Type B pancreatic cell (in vitro differentiated cells): ENCODE data around the gene DLD. TPM values are rescaled to one million over a fixed set of nuclear protein-coding genes. Genes with fewer than 3 reads are reported as not detected.
A peak's percentile ranks its signal among the peaks of the same experiment; 100 is the strongest.
"Not testable (repeated sequence)": the region's sequence is repeated elsewhere in the genome, so short reads cannot be mapped to it uniquely, and the experiment has no call there.

Experiments used
- DNase-seq: peaks from one replicate; pipeline ENCODE4 v3.0.0; 2021; ENCODE audit warnings: mixed read lengths; ENCODE audit not compliant: unreplicated experiment; ENCODE audit errors: extremely low spot score
- H3K27ac Mint-ChIP-seq: 2 replicates; pipeline ENCODE4 v1.8.0; 2021; ENCODE audit warnings: mild to moderate bottlenecking, mixed read lengths
- H3K27me3 Mint-ChIP-seq: 2 replicates; pipeline ENCODE4 v1.8.0; 2021; ENCODE audit warnings: mixed read lengths
- H3K36me3 Mint-ChIP-seq: 2 replicates; pipeline ENCODE4 v1.8.0; 2021; ENCODE audit warnings: mixed read lengths
- H3K4me1 Mint-ChIP-seq: one replicate; pipeline ENCODE4 v1.8.0; 2021; ENCODE audit warnings: mixed read lengths; ENCODE audit not compliant: unreplicated experiment
- H3K4me3 Mint-ChIP-seq: 2 replicates; pipeline ENCODE4 v1.8.0; 2021; ENCODE audit warnings: mild to moderate bottlenecking, mixed read lengths
- H3K9me3 Mint-ChIP-seq: 2 replicates; pipeline ENCODE4 v1.8.0; 2021; ENCODE audit warnings: mixed read lengths
- CTCF ChIP-seq: fragments of 200-600 bp; sonication (generic); conservative IDR thresholded peaks from 2 replicates; pipeline ENCODE4 v1.5.0; 2021; ENCODE audit warnings: antibody characterized with exemption, mild to moderate bottlenecking
- total RNA-seq: library from RNA; stranded (reverse); gene quantifications from 2 replicates; pipeline ENCODE4 v1.2.1, GENCODE V29; 2021; ENCODE audit warnings: low replicate concordance

Gene DLD
- total RNA-seq, 1 donor from 2014 or later, result 80.7 TPM

GRCh38 chr7:107877731-107878382, 13.1 kb upstream of the DLD start:
- Mint-ChIP-seq H3K27me3 (peaks cover 12% of the 10 kb centered on the region), H3K27ac (no peak overlapping the region), H3K36me3 (no peaks in the 10 kb centered on the region), H3K9me3 (no peaks in the 10 kb centered on the region), H3K4me3 (no peak overlapping the region), H3K4me1 (no peaks in the 10 kb centered on the region)
- no peak for DNase-seq
- TF ChIP-seq CTCF, result no peak

GRCh38 chr7:107878636-107879035, 12.3 kb upstream of the DLD start:
- no peaks in the 10 kb centered on the region for H3K9me3 Mint-ChIP-seq
- H3K27ac Mint-ChIP-seq, result no peak overlapping the region
- H3K4me1 Mint-ChIP-seq, result no peaks in the 10 kb centered on the region
- no peak for TF ChIP-seq CTCF
- no peak for DNase-seq
- H3K36me3 Mint-ChIP-seq, result no peaks in the 10 kb centered on the region
- H3K27me3 Mint-ChIP-seq, result peaks cover 16% of the 10 kb centered on the region
- H3K4me3 Mint-ChIP-seq, result no peak overlapping the region

DNA sequence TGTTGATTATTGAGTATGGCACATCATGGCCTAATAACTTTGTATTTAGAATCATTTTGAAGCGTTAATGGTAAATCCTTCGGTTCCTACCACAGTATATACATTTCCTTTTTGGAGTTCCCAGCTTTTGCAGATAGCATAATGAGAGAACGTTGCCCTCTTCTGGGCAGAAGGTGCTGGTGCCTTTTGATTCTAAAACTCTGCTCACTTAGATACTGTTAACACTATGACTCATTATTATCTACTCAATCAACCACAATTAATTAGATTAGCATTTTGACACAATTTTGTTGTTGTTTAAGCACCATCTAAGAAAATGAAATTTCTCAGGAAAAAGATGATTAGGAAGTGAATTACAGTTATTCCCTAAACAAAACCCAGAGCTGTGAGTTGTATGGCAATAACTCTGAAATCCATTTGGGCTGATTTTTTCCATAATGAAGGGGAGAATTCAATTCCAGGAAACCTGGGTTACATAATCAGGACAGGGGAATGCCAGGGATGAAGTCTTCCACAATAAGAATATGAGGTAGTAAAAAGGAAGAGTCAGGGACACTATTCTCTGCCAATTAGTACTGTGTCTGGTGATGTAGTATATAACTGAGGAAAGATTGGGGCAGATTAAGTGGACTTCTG, 11.5 kb upstream of the DLD start:
- Mint-ChIP-seq H3K4me3 (no peak overlapping the region), H3K27ac (no peak overlapping the region), H3K9me3 (no peaks in the 10 kb centered on the region), H3K4me1 (no peaks in the 10 kb centered on the region), H3K36me3 (no peaks in the 10 kb centered on the region), H3K27me3 (peaks cover 24% of the 10 kb centered on the region)
- TF ChIP-seq CTCF, result peak; percentile 89
- no peak for DNase-seq

- DNase-seq, result no peak
- Mint-ChIP-seq H3K9me3 (no peaks in the 10 kb centered on the region), H3K4me3 (no peak overlapping the region), H3K36me3 (no peaks in the 10 kb centered on the region), H3K4me1 (no peaks in the 10 kb centered on the region), H3K27ac (no peak overlapping the region), H3K27me3 (peaks cover 38% of the 10 kb centered on the region)
- no peak for TF ChIP-seq CTCF
These were observed 8.2 kb upstream of the DLD start for GRCh38 chr7:107882766-107883165.

DNA sequence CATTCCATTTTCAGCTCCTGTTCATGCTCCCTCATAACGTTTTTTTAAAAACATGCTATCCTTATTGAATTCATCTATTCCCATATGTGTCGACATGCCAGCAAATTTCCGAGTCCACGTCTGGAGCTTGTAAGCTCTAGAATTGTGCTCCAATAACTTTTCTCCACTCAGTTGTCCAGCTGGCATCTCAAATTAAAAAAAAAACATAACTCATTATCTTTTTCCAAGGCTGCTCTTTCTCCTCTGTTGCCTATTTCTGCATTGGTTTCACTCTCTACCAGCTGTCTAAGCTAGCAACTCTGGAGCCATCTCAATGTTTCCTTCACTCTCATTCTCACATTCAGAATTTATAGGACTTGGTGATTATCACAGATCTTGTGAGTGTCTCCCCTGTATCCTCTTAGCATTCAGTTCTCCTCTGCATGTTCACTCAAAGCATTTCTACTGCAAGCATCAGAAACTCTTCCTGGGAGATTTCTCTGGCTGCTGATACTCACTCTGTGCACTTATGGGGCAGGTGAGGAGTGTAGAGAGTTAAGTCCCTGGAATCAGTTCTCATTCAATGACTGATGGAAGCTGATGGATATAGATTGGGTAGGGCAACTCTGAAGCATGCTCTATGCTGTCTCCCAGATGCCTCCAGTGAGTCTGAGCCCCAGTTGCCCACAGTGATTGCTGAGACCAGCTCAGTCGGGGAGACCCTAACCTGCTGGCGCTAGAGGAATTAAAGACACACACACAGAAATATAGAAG, 6.7 kb upstream of the DLD start:
- H3K36me3 Mint-ChIP-seq, result no peaks in the 10 kb centered on the region
- H3K9me3 Mint-ChIP-seq, result no peaks in the 10 kb centered on the region
- H3K4me1 Mint-ChIP-seq, result no peaks in the 10 kb centered on the region
- no peak overlapping the region for H3K27ac Mint-ChIP-seq
- peaks cover 37% of the 10 kb centered on the region for H3K27me3 Mint-ChIP-seq
- DNase-seq, result no peak
- H3K4me3 Mint-ChIP-seq, result no peak overlapping the region
- no peak for TF ChIP-seq CTCF

DNA sequence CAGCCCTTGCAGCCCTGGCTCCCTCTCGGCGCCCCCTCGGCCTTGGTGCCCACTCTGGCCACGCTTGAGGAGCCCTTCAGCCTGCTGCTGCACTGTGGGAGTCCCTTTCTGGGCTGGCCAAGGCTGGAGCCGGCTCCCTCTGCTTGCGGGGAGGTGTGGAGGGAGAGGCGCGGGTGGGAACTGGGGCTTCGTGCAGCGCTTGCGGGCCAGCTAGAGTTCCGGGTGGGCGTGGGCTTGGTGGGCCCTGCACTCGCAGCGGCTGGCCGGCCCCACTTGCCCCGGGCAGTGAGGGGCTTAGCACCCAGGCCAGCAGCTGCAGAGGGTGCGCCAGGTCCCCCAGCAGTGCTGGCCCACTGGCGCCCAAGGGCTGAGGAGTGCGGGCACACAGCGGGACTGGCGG, 3.2 kb upstream of the DLD start:
- H3K4me1 Mint-ChIP-seq, H3K9me3 Mint-ChIP-seq, DNase-seq, H3K27ac Mint-ChIP-seq, H3K4me3 Mint-ChIP-seq, H3K36me3 Mint-ChIP-seq: not testable (repeated sequence)
- peaks cover 25% of the 10 kb centered on the region for H3K27me3 Mint-ChIP-seq
